Kidney epithelial cell (primary cell): ENCODE results near the gene CCDC200. TPM values are rescaled to one million over a fixed set of nuclear protein-coding genes. Genes with fewer than 3 reads are reported as not detected.

Source experiments
- DNase-seq: peaks from one replicate; pipeline ENCODE4 v3.0.0-alpha.2; 2010; ENCODE audit warnings: low read depth
- H3K27me3 ChIP-seq: 2 replicates; pipeline ENCODE4 v1.6.0; 2011; ENCODE audit warnings: low read length; ENCODE audit not compliant: control insufficient read depth, insufficient read depth
- H3K36me3 ChIP-seq: 2 replicates; pipeline ENCODE4 v1.5.1; 2011; ENCODE audit warnings: low read length; ENCODE audit not compliant: control insufficient read depth, insufficient read depth
- H3K4me3 ChIP-seq: 2 replicates; pipeline ENCODE4 v1.5.1; 2011; ENCODE audit warnings: low read depth, mild to moderate bottlenecking, control low read depth, low read length
- total RNA-seq: library from RNA; depleted of rRNA; stranded (reverse); fragments of >200 nt; gene quantifications from 2 replicates; pipeline ENCODE4 v1.2.3, GENCODE V29; 2015
- TF ChIP-seq, protein P1 (sequence below): IDR thresholded peaks from 2 replicates; pipeline ENCODE4 v1.5.1; 2011; ENCODE audit warnings: mild to moderate bottlenecking, moderate library complexity, low read length, control low read depth, inconsistent platforms; ENCODE audit not compliant: insufficient read depth, poor library complexity, severe bottlenecking

Gene CCDC200
- total RNA-seq, 1 donor from 2014 or later, result not detected

- Histone ChIP-seq H3K4me3 (no peak overlapping the region), H3K36me3 (peaks cover 2% of the 10 kb centered on the region), H3K27me3 (no peaks in the 10 kb centered on the region)
- TF ChIP-seq, protein P1, sequence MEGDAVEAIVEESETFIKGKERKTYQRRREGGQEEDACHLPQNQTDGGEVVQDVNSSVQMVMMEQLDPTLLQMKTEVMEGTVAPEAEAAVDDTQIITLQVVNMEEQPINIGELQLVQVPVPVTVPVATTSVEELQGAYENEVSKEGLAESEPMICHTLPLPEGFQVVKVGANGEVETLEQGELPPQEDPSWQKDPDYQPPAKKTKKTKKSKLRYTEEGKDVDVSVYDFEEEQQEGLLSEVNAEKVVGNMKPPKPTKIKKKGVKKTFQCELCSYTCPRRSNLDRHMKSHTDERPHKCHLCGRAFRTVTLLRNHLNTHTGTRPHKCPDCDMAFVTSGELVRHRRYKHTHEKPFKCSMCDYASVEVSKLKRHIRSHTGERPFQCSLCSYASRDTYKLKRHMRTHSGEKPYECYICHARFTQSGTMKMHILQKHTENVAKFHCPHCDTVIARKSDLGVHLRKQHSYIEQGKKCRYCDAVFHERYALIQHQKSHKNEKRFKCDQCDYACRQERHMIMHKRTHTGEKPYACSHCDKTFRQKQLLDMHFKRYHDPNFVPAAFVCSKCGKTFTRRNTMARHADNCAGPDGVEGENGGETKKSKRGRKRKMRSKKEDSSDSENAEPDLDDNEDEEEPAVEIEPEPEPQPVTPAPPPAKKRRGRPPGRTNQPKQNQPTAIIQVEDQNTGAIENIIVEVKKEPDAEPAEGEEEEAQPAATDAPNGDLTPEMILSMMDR, result no peak
- DNase-seq, result no peak
These were observed 11.4 kb downstream of the CCDC200 start for GRCh38 chr17:43216762-43217613.

GRCh38 chr17:43216369-43216761, 12.1 kb downstream of the CCDC200 start:
- TF ChIP-seq, protein P1, result no peak
- Histone ChIP-seq H3K27me3 (no peaks in the 10 kb centered on the region), H3K36me3 (peaks cover 2% of the 10 kb centered on the region), H3K4me3 (no peak overlapping the region)
- DNase-seq, result no peak

GRCh38 chr17:43215341-43215740, 13.1 kb downstream of the CCDC200 start:
- DNase-seq, result no peak
- Histone ChIP-seq H3K4me3 (no peak overlapping the region), H3K36me3 (peaks cover 2% of the 10 kb centered on the region), H3K27me3 (no peaks in the 10 kb centered on the region)
- TF ChIP-seq, protein P1, result no peak

- Histone ChIP-seq H3K27me3 (no peaks in the 10 kb centered on the region), H3K4me3 (no peak overlapping the region), H3K36me3 (peaks cover 2% of the 10 kb centered on the region)
- TF ChIP-seq, protein P1, result no peak
- no peak for DNase-seq
These were observed 14.9 kb downstream of the CCDC200 start for GRCh38 chr17:43213545-43213944.

- TF ChIP-seq, protein P1, result no peak
- no peak for DNase-seq
- peaks cover 2% of the 10 kb centered on the region for H3K36me3 ChIP-seq
- no peak overlapping the region for H3K4me3 ChIP-seq
- H3K27me3 ChIP-seq, result no peaks in the 10 kb centered on the region
These were observed 15.6 kb downstream of the CCDC200 start for GRCh38 chr17:43212641-43213490.
